ENCODE results near the gene PLGLB1.
"Not testable (repeated sequence)": the region's sequence is repeated elsewhere in the genome, so short reads cannot be mapped to it uniquely, and the experiment has no call there.

PLGLB1 gene

DNA sequence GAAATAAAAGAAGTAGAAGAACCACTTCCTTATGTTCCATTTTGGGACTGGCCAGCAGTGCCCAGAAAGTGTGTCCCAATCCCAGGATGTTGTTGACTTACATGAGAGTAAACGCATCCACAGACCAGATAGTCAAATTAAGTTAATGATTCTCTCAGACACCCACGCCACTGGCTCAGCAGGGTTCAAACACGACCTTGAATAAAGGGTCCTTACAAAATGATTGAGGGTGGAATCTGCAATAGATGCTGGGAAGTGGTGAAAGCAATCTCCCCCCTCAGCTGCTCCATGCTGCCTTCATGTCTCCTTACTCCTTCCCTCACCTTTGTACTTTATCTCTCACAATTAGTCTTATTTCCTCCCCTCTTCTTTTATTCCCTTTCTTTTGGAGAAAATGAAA lies at the start of gene PLGLB1:
TSS of gene PLGLB1 (minus strand) at position 101 of the 400 bp plus-strand sequence. CDS start at position 40, 61 bp downstream.
- DNase-seq, result not testable (repeated sequence)

DNA sequence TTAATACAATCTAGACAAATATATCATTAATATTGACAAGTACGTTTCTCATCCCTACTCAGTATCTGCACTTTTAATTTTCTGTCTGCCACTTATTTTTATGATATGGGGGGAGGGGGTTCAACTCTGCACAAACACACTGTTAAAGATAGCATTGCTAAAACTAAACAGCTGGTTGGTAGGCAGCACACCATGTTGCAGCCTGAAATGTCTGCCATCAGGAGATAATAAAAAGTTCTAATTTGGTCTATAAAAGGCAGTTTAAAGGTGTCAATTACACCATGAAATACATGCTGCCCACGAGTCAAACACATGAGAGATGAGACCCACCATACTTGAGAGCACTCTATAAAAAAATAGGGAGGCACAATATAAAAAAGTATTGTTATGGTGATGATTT lies 42.7 kb upstream of the PLGLB1 start:
- not testable (repeated sequence) for DNase-seq

DNA sequence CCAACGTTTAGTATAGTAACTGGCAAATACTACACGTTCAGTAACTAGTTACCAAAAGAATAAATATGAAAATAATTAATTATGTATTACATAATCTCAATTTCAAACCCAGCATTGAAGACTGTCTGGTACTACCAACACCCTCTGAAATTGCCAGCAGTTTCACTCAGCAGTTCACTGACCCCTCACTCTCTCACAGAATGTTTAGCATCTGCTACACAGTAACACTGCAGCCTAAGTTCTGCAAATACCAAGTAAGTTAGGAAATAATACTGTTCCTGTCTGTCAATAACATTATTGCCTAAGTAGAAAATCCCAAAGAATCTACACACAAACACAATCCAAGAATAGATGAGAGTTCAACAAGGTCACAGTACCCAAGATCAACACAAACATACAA lies 41.8 kb upstream of the PLGLB1 start:
- DNase-seq, result not testable (repeated sequence)

DNA sequence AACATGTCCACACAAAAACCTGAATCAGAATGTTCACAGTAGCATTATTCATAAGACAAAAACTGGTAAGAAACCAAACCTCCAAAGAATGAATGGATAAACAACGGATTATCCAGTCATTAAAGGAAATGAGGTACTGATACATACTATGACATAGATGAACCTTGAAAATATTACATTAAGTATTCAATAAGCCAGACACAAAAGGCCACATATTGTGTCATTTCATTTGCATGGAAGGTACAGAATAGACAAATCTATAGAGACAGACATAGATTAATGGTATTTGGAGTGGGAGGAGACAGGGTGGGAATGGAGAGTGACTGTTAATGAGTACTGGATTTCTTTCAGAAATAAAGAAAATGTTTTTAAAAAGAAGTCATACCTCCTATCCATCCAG lies 39.9 kb upstream of the PLGLB1 start:
- not testable (repeated sequence) for DNase-seq

DNA sequence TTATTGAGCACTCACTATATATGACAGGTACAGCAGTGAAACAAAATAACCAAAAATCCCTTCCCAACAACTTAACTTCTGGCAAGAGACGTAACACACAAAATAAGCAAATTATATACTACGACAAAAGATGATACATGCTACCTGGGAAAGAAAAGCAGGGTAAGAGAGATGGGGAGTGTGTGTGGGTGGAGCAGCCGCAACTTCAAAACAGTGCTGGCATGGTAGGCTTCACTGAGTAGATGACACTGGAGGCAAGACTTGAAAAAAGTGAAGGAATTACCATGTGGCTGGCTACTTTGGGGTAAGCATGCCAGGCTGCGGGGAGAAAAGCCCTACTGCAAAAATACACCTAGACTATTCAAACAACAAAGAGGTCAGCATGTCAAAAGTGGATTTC lies 36.0 kb upstream of the PLGLB1 start:
- DNase-seq, result not testable (repeated sequence)

DNA sequence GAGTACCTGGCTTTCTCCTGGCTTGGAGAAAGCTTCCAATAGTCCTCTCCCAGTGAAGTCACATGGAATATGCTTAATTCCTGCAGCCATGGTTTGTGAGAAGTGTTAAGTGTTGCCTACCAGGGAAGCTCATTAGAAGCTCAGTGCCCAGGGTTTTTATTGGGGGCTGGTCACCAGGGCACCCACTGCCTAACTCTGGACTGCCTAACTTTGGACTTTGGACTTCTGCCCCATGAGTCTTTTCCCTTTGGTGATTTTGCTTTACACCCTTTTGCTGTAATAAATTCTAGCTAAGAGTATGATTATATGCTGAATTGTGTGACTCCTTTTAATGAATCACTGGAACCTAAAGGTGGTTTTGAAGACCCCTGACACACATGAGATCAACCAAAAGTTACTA lies 35.2 kb upstream of the PLGLB1 start:
- not testable (repeated sequence) for DNase-seq

DNA sequence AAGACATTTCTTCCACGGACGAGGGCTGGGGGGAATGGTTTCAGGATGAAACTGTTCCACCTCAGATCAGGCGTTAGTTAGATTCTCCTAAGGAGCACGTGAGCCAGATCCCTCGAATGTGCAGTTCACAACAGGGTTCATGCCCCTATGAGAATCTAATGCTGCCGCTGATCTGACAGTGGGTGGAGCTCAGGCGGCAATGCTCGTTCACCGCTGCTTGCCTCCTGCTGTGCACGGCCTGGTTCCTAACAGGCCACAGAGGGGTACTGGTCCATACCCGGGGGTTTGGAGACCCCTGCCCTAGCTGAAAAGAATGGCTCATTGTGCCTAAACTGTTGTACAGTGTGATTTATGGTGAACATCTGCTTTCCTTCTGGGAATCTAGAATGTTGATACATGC lies 34.8 kb upstream of the PLGLB1 start:
- not testable (repeated sequence) for DNase-seq

DNA sequence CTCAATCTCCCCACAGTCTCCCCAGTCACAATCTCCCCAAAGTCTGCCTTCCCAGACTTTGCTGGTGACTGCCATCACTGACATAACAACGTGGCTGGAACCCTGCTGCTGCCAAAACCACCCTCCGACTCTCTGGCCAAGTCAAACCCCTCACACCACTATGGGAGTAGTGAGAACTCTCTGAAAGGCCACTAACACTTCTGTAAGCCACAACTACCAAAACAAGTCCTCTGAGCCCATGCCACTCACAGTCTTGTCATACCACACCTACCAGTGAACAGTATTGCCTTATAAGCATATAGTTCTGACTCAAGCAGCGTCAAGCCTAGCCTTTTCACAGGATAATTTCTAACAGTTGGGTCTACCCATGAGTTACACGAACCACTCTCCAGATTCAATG lies 32.7 kb upstream of the PLGLB1 start:
- not testable (repeated sequence) for DNase-seq

DNA sequence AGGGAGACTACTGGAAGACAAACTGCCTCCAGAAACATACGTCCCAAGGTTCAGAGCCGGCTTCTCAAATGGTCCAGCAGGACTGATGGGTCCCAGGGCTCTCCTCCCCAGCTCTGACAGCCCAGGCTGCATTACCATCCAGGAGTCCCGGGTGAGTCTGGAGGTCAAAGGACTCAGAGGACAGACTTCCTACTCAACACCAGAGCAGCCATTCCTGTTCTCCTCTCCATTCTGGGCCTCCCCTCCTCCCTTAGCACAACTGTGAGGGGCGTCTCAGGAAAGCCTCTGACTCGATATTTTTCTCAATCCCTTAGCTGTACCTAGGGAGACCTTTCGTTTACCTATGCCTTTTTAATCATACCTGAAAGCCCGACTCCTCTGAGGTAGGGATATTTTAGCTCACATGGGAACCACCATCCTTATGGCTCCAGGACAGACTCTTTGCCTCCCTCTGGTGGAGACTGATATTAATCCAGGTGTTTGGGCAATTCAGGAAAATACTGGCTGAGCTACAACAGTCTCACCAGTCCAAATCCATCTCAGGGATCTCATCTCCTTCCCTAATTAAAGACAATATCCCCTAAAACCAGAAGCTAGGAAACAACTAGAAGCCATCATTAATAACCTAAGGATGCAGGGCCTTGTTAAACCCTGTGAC lies 19.8 kb upstream of the PLGLB1 start:
- not testable (repeated sequence) for DNase-seq

DNA sequence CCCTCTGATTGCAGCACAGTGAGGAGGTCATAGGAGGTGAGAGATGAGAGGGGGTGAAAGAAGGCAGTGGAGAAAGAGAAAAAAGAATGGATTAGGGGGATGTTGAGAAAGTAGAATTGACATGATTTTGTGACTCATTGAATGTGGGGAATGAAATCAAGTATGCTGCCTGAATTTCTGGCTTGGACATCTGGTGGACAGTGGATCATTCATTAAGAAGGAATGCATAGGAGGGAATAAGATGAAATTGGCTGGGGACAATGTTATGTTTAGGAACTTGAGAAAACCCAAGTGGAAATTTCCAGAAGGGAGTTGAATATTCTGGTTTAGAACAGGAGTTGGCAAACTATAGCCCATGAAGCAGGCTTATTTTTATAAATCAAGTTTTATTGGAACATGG lies 7.0 kb upstream of the PLGLB1 start:
- DNase-seq, result not testable (repeated sequence)

DNA sequence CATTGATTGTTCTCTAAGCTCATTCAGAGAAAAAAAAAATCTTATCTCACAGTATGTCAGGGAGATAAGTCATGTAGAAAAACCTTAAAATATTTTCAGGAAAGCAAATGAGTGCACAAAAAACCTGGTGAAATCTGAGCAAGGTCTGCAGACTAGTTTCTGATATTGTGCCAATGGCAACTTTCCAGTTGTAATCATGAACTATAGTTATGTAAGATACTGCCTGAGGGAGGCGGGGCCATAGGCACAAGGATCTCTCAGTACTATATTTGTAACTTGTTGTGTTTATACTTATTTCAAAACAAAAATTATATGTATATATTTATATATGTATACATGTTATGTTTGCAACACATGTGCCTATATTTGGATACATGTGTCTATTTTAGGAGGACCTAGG lies 5.2 kb upstream of the PLGLB1 start:
- not testable (repeated sequence) for DNase-seq

DNA sequence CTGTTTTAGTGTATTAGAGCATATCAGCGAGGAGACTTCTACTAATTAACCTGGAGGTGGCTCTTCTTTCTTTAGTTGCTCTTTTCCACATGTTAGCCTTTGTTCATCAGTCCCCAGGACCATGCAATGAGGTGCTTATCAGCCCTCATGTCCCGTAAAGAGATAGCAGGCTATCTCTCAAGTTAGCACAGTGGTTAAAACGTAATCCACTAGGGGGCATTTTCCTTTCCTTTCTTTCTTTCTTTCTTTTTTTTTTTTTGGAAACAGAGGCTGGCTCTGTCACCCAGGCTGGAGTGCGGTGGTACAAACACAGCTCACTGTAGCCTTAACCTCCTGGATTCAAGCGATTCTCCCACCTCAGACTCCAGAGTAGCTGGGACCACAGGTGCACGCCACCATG lies 4.3 kb upstream of the PLGLB1 start:
- not testable (repeated sequence) for DNase-seq

DNA sequence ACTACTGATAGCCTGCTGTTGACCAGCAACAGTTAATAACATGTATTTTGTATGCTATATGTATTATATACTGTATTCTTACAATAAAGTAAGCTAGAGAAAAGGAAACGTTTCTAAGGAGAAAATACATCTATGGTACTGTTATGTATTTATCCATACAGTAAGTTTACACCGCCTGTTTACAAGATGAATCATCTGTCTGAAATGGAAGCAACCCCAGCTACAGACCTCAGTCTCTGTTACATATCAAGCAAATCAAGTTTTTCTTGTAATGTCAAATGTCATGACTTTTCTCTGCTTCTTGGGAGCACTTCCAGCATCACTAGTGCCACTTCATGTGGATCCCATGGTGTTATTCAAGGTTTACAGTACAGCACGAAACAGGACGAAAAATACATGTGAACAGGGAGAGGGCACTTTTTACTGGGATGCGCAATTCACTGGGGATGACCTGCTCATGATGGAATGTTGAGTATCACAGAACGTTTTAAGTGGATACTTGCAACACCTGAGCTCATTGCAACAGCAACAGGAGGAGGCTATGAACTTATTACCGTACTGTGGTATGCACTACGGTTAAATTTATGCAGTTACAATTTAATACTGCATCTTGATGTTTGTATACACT lies 2.5 kb upstream of the PLGLB1 start:
- DNase-seq, result not testable (repeated sequence)

DNA sequence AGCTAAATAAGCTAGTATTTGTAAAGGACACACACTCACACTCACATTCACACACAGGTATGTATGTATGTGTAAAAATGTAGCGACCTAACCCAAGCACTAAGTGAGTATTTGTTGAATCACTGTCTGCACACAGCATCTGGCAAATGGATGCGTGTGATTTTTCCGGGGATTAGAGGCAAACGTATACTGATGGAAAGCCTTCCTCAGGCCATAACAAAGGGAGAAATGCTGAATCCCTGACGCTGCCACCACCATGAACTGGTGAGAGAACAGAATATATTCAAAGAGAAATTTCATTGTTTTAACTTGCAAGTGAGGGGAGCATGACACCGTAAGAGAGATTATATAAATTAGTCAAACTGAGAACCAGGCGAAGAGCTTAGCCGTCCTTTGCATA lies 601 bp downstream of the PLGLB1 start:
- not testable (repeated sequence) for DNase-seq

DNA sequence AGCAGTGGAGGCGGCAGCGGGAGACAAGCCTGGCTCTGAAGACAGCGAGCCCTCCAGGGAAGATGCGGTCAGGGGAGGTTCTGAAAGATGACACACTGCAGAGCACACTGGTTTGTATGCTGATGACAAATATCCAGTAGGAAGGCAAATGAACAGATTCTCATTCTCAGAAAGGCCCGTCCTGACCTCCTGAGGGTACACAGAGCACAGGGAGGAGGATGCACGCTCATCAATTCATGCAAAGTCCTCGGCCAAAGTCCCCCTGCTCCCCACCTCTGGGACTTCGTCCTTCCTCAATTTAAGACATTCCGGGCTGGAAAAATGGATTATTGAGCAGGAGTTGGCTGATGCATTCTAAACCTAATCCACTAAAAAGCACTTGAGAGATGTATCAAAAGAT lies 2.6 kb downstream of the PLGLB1 start:
- not testable (repeated sequence) for DNase-seq

DNA sequence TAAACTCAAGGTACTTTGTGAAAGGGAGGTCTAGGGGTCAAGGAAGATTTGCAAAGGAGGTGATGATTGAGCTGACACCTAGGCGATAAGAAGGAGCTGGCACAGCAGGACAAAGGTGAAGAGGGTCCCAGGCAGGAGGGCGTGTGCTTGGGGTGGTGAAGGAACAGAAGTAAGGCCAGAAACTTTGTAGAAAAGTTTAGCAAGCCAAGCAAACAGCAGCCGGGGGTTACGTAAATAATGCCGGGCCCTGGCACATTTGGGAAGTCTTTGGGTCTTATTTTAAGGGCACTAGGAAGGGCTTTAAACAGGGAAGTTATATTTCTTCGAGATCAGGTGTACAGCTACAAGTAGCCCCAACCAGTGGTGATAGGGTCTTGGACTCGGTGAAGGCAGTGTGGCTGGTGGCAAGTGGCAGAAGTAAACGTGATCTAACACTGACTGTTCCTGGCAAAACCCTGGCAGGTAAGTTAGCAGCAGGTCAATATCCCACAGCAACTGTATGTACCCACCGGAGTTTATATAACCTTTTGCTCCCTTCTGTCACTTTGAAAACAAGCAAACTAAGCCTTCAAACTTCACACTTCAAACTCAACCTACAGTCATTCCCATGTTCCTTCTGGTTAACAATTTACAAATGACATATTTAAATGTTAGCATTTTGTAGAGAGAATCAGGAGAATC lies 7.0 kb downstream of the PLGLB1 start:
- DNase-seq, result not testable (repeated sequence)

DNA sequence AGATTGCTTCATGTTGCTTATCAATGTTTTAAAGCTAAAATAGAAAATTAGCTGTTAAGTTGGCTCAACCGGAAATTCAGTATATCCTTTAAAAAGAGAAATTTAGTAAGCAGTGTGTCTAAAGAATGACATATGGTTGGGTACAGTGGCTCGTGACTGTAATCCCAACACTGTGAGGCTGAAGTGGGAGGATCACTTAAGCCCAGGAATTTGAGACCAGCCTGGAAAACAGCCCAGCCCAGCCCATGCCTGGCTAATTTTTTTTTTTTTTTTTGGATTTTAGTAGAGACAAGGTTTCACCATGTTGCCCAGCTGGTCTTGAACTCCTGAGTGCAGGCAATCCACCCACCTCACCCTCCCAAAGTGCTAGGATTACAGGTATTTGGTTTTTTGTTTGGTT lies 17.2 kb downstream of the PLGLB1 start:
- DNase-seq, result not testable (repeated sequence)
